Peyer's patch (tissue), 4 donors: ENCODE measurements around the gene CGB1.
"Not testable (repeated sequence)": the region's sequence is repeated elsewhere in the genome, so short reads cannot be mapped to it uniquely, and the experiment has no call there.

ENCODE experiments used
- CTCF ChIP-seq, 6 experiments: fragments of 450-650 bp in 4 of 6; fragments of 200-600 bp in 2 of 6; sonication (generic) in 1 of 6; IDR thresholded peaks; one replicate each; pipeline ENCODE4 v1.5.1; 2017 to 2019; ENCODE audit warnings: antibody characterized with exemption in 6 of 6, mild to moderate bottlenecking in 3 of 6, moderate library complexity in 1 of 6
- POLR2A ChIP-seq, 2 donors: fragments of 450-650 bp; IDR thresholded peaks; one replicate each; pipeline ENCODE4 v1.5.1; 2017; ENCODE audit warnings: antibody characterized with exemption in 2 of 2, mild to moderate bottlenecking in 2 of 2, moderate library complexity in 2 of 2

DNA sequence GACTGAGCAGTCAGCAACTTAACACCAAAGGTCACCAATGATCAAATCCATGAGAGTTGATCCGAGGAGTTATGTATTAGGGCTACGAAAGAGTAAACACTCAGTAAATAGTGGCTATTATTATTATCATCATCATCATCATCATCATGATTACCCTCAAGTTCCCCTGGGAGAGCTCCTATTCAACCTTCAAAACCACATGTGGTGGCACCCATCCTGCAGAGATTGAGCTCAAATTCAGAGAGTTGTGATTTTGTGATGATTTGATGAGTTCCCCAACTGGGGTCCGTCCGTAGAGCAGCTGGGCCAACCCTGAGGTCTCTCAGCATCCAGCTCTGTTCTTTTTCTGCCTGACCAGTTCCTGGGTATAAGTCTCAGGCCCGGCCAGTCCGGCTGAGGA is 11.6 kb downstream of the CGB1 start:
- not testable (repeated sequence) for TF ChIP-seq CTCF, POLR2A (IDR thresholded peaks at IDR 0.05)
